Raji (cell line): Measurements from ENCODE around the gene BAIAP2L2.

Experiments
- POLR2A ChIP-seq: IDR thresholded peaks from 2 replicates; pipeline ENCODE4 v1.6.1; 2011; ENCODE audit warnings: low read depth, low read length, control low read depth; ENCODE audit not compliant: insufficient read depth

The BAIAP2L2 gene

DNA sequence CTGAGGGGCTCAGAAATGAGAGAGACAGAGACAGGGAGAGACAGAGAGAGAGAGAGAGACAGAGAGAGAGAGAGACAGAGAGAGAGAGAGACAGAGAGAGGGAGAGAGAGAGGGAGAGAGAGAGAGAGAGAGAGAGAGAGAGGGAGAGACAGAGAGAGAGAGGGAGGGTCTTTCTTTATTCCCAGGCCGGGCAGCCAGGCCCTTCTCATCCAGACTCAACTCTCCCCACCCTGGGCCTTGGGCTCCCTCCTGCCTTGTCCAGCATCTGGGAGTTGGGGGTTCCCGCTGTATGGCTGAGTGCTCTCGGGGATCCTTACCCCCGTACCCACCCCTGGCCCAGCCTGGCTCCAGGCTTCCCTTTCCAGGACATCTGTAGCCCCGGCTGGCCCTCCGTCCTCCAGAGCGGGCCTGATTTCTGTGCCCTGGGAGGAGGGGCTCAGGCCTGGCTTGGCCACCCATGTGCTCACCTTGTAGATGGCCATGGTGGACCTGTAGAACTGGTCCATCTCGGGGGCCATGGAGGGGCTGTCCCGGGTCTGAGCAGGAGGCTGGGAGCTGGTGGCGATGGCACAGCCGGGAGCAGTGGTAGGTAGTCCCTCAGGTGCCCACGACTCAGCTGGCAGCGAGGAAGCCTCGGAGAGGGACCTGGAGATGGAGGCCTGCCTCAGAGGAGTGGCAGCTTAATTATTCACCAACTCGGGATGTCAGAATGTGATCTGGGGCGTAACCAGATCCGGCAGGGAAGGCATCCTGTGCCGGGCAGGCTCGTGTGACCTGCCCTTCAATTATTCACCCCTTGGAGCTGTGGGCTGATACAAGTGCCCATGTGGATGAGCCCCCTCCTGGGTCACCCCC, at the start of gene BAIAP2L2:
Gene BAIAP2L2 (minus strand): TSS at position 677 of the 855 bp plus-strand sequence. CDS start 159 bp downstream, at position 518.
- TF ChIP-seq POLR2A: no peak

- TF ChIP-seq POLR2A: no peak
Measured at GRCh38 chr22:38155703-38156102, 45.2 kb upstream of the BAIAP2L2 start.

GRCh38 chr22:38153821-38154562, 43.5 kb upstream of the BAIAP2L2 start:
- no peak for TF ChIP-seq POLR2A

DNA sequence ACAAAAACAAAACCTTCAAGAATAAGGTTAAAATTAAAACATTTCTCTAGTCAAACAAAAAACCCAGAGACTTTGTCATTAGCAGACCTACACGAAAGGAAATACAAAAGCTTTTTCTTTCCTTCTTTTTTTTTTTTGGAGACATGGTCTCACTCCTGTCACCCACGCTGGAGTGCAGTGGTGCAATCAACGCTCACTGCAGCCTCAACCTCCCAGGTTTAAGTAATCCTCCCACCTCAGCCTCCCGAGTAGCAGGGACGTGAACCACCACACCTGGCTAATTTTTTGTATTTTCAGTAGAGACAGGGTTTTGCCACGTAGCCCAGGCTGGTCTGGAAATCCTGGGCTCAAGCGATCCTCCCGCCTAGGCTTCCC, 40.6 kb upstream of the BAIAP2L2 start:
- no peak for TF ChIP-seq POLR2A

- TF ChIP-seq POLR2A: no peak
Measured at GRCh38 chr22:38148245-38148644, 37.8 kb upstream of the BAIAP2L2 start.

GRCh38 chr22:38144025-38144405, 33.5 kb upstream of the BAIAP2L2 start:
- no peak for TF ChIP-seq POLR2A

DNA sequence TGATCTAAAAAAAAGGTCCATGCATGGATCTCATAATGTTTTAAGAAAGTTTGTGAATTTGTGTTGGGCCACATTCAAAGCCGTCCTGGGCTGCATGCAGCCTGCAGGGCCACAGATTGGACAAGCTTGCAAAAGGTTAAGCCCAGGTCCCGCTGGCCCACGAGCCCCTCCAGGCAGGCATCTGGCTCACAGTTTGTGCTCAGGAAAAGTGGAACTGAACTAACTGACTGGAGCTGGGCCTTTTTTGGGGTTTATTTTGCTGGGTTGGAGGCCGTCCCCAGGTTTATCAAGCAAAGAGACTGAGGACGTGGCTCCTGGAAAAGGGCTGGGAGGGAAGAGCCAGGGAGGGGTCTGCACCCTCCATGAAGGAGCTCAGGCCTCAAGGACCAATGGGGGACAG, 32.1 kb upstream of the BAIAP2L2 start:
- no peak for TF ChIP-seq POLR2A

- no peak for TF ChIP-seq POLR2A
Measured at GRCh38 chr22:38141217-38141973, 30.9 kb upstream of the BAIAP2L2 start.

DNA sequence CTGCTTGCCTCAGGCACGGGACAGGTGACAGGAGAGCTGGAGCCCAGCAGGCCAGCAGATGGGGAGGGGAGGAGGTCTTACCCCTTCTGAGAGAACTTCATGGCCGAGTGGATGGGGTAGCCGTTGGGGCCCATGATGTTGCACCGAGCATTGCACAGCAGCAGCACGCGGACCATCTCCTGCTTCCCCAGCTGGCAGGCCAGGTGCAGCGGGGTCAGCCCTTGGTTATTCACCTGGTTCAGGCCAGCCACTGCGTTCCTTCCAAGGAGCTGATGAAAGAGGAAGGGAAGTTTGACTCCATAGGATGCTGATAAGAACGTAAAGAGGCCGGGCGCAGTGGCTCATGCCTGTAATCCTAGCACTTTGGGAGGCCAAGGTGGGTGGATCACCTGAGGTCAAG, 29.4 kb upstream of the BAIAP2L2 start:
- no peak for TF ChIP-seq POLR2A

- TF ChIP-seq POLR2A: no peak
Measured at GRCh38 chr22:38138961-38139360, 28.5 kb upstream of the BAIAP2L2 start.

- no peak for TF ChIP-seq POLR2A
Measured at GRCh38 chr22:38137876-38138687, 27.6 kb upstream of the BAIAP2L2 start.

- no peak for TF ChIP-seq POLR2A
Measured at GRCh38 chr22:38136607-38137006, 26.1 kb upstream of the BAIAP2L2 start.

DNA sequence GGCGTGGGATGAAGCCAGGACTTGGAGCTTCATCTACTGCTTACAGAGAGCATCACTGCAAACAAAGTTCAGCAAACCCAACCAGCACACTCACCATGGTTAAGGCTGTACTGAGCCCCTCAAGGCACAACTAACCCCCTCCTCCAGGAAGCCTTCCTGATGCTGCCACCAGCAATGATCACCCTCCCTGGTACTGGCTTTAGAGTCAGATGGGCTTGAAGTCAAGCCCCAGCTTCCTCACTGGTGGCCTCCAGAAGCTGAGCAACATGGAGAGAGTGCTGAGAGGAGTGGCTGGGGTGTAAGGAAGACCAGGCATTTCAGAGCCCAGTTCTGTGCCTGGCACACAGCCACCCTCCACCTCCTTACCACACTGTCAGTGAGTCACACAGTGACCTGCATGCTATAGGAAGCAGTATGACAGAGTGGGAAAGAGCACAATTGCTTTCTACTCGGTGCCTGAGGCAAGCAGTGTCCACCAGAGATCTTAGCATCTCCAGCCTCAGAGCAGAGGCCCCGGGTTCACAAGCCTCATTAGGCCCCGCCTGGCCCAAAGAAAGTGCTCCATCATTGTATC, 24.7 kb upstream of the BAIAP2L2 start:
- no peak for TF ChIP-seq POLR2A

- TF ChIP-seq POLR2A: no peak
Measured at GRCh38 chr22:38133331-38133730, 22.8 kb upstream of the BAIAP2L2 start.
